Left lobe of liver (tissue), 2 donors: Measurements from ENCODE around the gene SHMT1. TPM values are rescaled to one million over a fixed set of nuclear protein-coding genes. Genes with fewer than 3 reads are reported as not detected.
"Not testable (repeated sequence)": the region's sequence is repeated elsewhere in the genome, so short reads cannot be mapped to it uniquely, and the experiment has no call there.

Experiments
- ATAC-seq: fragments of 200-7000 bp; cut with Tn5 transposase; one replicate; pipeline ENCODE4 v1.9.1; 2020; ENCODE audit warnings: mild to moderate bottlenecking, moderate library complexity
- DNase-seq: peaks from one replicate; pipeline ENCODE4 v3.0.0-alpha.2; 2020; ENCODE audit warnings: low spot score
- total RNA-seq: library from RNA; stranded (reverse); gene quantifications from one replicate; pipeline ENCODE4 v1.2.1, GENCODE V29; 2021
- donor health status: DM: no; HTN: no; CAD: no; lungs with moderate emphysema.
- donor health status: DM: no; HTN: yes; CAD: no.

SHMT1 gene
- total RNA-seq, 1 donor from 2014 or later = 439 TPM

GRCh38 chr17:18379246-18380146 is 16.1 kb upstream of the SHMT1 start:
- DNase-seq (no peak), ATAC-seq (no peak)

DNA sequence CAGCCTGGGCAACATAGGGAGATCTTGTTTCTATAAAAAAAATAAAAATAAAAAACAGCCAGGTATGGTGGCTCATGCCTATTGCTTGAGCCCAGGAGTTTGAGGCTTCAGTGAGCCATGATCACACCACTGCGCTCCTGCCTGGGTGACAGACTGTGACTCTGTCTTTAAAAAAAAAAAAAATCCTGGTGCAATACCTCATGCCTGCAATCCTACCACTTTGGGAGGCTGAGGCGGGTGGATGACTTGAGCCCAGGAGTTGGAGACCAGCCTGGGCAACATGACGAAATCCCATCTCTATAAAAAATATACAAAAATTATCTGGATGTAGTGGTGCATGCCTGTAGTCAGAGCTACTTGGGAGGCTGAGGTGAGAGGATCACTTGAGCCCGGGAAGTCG is 15.3 kb upstream of the SHMT1 start:
- not testable (repeated sequence) for DNase-seq, ATAC-seq

- DNase-seq (no peak), ATAC-seq (no peak)
These were observed 14.8 kb upstream of the SHMT1 start for GRCh38 chr17:18378205-18378505.

GRCh38 chr17:18377437-18378204 is 14.3 kb upstream of the SHMT1 start, which contains the start of gene EVPLL:
Gene EVPLL, plus strand, starts transcription at chr17:18377778. Its CDS starts 3,160 bp downstream, at chr17:18380938.
- DNase-seq (peak; percentile 94), ATAC-seq (peak; percentile 85)

- ATAC-seq (no peak), DNase-seq (no peak)
These were observed 10.9 kb upstream of the SHMT1 start for GRCh38 chr17:18374216-18374615.

DNA sequence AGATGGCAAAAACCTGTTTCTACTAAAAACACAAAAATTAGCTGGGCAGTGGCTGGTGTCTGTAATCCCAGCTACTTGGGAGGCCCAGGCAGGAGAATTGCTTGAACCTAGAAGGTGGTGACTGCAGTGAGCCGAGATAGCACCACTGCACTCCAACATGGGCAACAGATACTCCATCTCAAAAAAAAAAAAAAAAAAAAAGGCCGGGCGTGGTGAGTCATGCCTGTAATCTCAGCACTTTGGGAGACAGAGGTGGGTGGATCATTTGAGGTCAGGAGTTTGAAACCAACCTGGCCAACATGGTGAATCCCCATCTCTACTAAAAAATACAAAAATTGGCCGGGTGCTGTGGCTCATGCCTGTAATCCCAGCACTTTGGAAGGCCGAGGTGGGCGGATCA is 9.8 kb upstream of the SHMT1 start:
- not testable (repeated sequence) for DNase-seq, ATAC-seq

DNA sequence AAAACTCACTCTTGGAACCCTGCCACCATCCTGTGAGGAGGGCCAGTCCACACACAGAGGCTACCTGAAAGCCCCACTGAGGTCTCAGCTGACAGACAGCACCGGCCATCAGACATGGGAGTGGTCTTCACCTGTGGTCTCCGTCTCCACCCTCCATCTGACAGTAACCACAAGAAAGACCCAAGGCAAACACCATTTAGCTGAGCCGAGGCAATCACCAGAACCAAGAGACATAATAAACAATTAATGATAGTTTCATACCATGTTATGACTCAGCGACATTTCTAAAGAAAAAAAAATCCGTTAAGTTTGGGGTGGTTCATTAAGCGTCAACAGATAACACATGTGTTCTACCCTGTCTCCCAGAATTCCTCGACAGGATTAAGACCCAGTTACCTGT is 8.1 kb upstream of the SHMT1 start:
- no peak for DNase-seq
- ATAC-seq = no peak

DNA sequence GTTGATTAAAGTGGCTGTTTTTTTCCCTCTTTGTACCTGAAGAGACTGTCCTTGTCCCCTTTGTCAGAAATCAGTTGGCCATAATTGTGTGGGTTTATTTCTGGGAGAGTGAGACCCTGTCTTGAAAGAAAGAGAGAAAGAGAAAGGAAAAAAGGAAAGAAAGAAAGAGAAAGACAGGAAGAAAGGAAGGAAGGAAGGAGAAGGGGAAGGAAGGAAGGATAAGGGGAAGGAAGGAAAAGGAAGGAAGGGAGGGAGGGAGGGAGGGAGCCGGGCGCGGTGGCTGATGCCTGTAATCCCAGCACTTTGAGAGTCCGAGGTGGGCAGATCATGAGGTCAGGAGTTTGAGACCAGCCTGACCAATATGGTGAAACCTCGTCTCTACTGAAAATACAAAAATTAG is 7.4 kb upstream of the SHMT1 start:
- ATAC-seq = no peak
- DNase-seq = no peak

DNA sequence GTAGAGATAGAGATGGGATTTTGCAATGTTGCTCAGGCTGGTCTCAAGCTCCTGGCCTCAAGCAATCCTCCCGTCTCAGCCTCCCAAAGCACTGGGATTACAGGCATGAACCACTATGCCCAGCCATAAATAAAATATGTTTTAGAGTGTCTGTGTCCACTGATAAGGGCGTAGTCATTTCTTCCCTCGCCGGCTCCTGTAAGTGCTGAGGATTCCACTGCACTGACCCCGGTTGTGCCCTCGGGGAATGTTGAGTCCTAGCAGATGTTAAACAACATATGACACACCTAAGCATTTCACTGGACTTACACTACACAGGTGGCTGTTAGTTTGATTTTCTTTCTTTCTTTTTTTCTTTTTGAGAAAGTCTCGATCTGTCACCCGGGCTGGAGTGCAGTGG is 5.6 kb upstream of the SHMT1 start:
- ATAC-seq = no peak
- no peak for DNase-seq

GRCh38 chr17:18364166-18364565 is 816 bp upstream of the SHMT1 start:
- no peak for DNase-seq
- no peak for ATAC-seq

DNA sequence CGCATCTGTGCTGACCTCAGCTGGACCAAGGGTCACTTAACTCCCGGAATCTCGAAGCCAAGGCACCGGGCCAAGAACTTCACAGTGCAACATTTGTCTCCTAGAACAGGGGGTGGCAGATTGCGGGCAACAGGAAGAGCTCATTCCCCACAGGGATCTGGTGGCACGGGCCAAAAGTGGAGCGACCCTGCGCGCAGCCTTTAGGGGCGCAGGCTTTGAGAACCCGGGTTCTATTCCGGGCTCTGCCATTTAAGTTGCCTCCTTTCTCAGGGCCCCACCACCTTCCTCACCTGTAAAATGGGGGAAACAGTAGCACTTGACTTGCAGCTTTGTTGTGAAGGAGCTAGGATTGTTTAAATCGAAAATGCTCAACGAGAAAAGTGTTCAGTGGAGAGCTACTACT is 651 bp downstream of the SHMT1 start:
- DNase-seq = peak; percentile 97

DNA sequence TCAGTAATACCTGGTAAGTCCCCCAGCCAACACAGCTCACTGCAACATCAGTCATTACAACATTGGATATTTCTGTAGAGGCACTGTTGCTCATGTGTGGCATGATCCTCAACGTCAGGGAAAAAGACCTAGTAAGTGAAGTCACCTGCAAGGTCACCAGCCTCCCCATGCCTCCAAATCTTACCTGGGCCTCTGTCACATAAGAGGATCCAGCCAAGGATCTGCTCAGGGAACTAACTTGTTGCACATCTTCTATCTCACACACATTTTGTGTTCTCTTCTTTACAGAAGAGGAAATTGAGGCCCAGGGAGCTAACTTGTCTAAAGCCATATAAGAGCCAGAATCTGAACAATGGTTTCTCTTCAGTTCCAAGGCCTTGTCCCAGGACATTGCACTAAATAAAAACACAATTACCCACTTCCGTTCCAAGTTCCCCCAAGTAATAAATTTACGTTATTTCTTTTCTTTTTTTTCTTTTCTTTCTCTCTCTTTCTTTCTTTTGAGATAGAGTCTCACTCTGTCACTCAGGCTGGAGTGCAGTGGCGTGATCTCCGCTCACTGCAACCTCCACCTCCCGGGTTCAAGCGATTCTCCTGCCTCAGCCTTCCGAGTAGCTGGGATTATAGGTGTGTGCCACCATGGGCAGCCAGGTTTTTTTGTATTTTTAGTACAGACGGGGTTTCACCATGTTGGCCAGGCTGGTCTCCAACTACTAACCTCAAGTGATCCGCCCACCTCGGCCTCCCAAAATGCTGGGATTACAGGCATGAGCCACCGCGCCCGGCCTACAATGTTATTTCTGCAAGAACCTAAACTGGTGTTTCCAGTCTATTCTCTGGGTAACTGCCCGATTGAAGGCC is 1.3 kb downstream of the SHMT1 start:
- DNase-seq (no peak), ATAC-seq (no peak)

More for the DNA sequence above, 651 bp downstream of the SHMT1 start:
- ATAC-seq = peak; percentile 65

DNA sequence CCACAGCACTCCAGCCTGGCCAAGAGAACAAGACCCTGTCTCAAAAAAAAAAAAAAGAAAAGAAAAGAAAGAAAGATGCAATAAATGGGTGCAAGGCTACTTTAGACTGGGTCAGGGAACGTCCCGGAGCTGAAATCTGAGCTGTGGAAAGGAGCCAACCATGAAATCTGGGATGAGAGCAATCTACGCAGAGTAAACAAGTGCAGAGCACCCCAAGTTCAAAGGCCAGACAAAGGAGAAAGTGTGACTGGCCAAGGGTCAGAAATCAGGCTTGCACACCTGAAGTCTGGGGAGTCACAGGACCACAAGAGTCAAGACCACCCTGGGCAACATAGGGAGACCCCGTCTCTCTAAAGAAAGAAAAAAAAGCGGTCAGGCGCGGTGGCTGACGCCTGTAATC is 2.8 kb downstream of the SHMT1 start:
- ATAC-seq = peak; percentile 5

DNA sequence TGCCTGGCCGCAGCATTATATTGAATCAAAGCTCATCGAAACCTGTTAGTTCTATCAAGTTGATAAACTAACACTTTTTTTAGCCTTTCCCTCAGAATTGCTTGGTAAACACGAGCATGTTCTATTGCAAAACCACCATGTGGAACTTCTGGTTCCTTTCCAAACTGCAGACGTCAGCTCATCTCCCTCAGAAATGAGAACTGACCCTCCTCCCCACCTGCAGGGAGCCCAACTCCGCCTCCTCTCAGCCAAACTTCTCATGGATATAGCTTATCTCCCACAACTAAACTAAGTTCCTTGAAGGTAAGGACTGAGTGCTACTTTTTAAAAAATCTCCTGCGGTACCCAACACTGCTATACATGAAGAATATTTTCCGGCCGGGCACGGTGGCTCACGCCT is 6.7 kb downstream of the SHMT1 start:
- DNase-seq = peak; percentile 87

More for the DNA sequence above, 2.8 kb downstream of the SHMT1 start:
- peak; percentile 80 for DNase-seq

GRCh38 chr17:18353541-18353940 is 9.8 kb downstream of the SHMT1 start:
- DNase-seq = no peak
- ATAC-seq = no peak

More for the DNA sequence above, 6.7 kb downstream of the SHMT1 start:
- peak; percentile 75 for ATAC-seq

- ATAC-seq (no peak), DNase-seq (no peak)
These were observed 19.3 kb downstream of the SHMT1 start for GRCh38 chr17:18344021-18344420.

DNA sequence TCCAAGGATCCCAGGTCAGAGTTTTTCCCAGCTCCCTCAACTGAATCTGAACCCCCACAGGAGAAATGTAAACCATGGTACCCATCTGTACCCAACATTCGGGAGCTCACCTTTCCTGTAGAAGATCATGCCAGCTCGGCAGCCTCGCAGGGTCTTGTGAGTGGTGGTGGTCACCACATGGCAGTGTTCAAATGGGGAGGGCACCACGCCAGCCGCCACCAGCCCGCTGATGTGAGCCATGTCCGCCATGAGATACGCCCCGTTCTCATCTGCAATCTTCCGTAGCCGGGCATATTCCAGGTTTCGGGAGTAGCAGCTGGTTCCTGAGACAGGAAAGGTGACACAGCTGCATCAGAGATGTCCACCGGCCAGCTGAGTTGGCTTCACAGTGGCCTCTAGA is 23.4 kb downstream of the SHMT1 start:
- ATAC-seq (no peak), DNase-seq (no peak)

DNA sequence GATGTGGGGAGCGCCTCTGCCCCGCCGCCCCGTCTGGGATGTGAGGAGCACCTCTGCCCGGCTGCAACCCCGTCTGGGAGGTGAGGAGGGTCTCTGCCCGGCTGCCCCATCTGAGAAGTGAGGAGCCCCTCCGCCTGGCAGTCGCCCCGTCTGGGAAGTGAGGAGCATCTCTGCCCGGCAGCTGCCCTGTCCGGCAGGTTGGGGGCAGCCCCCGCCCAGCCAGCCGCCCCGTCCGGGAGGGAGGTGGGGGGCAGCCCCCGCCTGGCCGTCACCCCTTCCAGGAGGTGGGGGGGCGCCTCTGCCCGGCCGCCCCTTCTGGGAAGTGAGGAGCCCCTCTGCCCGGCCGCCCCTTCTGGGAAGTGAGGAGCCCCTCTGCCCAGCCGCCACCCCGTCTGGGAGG is 25.2 kb downstream of the SHMT1 start:
- DNase-seq, ATAC-seq: not testable (repeated sequence)

GRCh38 chr17:18332909-18333489 is 30.4 kb downstream of the SHMT1 start:
- no peak for ATAC-seq
- no peak for DNase-seq

- DNase-seq = no peak
- ATAC-seq = no peak
These were observed 31.5 kb downstream of the SHMT1 start for GRCh38 chr17:18331879-18332278.
